Neural progenitor cell (in vitro differentiated cells): ENCODE results near the gene TRPT1. TPM values are rescaled to one million over a fixed set of nuclear protein-coding genes. Genes with fewer than 3 reads are reported as not detected.
A peak's percentile ranks its signal among the peaks of the same experiment; 100 is the strongest.

Experiments
- DNase-seq: peaks from one replicate; pipeline ENCODE4 v3.0.0-alpha.2; 2016; ENCODE audit warnings: low spot score
- H2AFZ ChIP-seq: fragments of 200-600 bp; sonication (generic); replicated peaks from 2 replicates; pipeline ENCODE4 v1.6.1; 2016; ENCODE audit warnings: antibody characterized with exemption
- H3F3A ChIP-seq: fragments of 200-600 bp; sonication (generic); 2 replicates; pipeline ENCODE4 v1.6.1; 2016; ENCODE audit warnings: antibody characterized with exemption, low read depth
- H3K27ac ChIP-seq: fragments of 200-600 bp; sonication (generic); 2 replicates; pipeline ENCODE4 v1.5.1; 2016; ENCODE audit warnings: mild to moderate bottlenecking
- H3K27me3 ChIP-seq: fragments of 200-600 bp; sonication (generic); 2 replicates; pipeline ENCODE4 v1.6.1; 2016; ENCODE audit warnings: mild to moderate bottlenecking, moderate library complexity
- H3K36me3 ChIP-seq: fragments of 200-600 bp; sonication (generic); 2 replicates; pipeline ENCODE4 v1.5.1; 2016
- H3K4me1 ChIP-seq: fragments of 200-600 bp; sonication (generic); 2 replicates; pipeline ENCODE4 v1.6.1; 2016; ENCODE audit warnings: mixed run types
- H3K4me2 ChIP-seq: fragments of 200-600 bp; sonication (generic); 2 replicates; pipeline ENCODE4 v1.6.1; 2016
- H3K4me3 ChIP-seq: fragments of 200-600 bp; sonication (generic); 2 replicates; pipeline ENCODE4 v1.5.1; 2016
- H3K79me2 ChIP-seq: fragments of 200-600 bp; sonication (generic); 2 replicates; pipeline ENCODE4 v1.6.1; 2016; ENCODE audit warnings: low read depth
- H3K9ac ChIP-seq: fragments of 200-600 bp; sonication (generic); 2 replicates; pipeline ENCODE4 v1.6.1; 2016
- H3K9me3 ChIP-seq: fragments of 200-600 bp; sonication (generic); 2 replicates; pipeline ENCODE4 v1.5.1; 2016; ENCODE audit warnings: low read depth
- H4K20me1 ChIP-seq: fragments of 200-600 bp; sonication (generic); 2 replicates; pipeline ENCODE4 v1.6.1; 2016; ENCODE audit warnings: low read depth
- H3K27ac Mint-ChIP-seq: 3 replicates; pipeline ENCODE4 v1.8.0; 2021; ENCODE audit warnings: mixed read lengths
- H3K27me3 Mint-ChIP-seq: 2 replicates; pipeline ENCODE4 v1.8.0; 2022; ENCODE audit warnings: low read depth, mild to moderate bottlenecking, inconsistent platforms, moderate library complexity, mixed read lengths; ENCODE audit not compliant: insufficient read depth
- H3K36me3 Mint-ChIP-seq: 3 replicates; pipeline ENCODE4 v1.8.0; 2021; ENCODE audit warnings: mixed read lengths
- H3K4me1 Mint-ChIP-seq: 3 replicates; pipeline ENCODE4 v1.8.0; 2021; ENCODE audit warnings: mixed read lengths
- H3K4me3 Mint-ChIP-seq: 3 replicates; pipeline ENCODE4 v1.8.0; 2021; ENCODE audit warnings: mild to moderate bottlenecking, moderate library complexity, mixed read lengths
- H3K9me3 Mint-ChIP-seq: 3 replicates; pipeline ENCODE4 v1.8.0; 2020; ENCODE audit warnings: mixed read lengths
- CTCF ChIP-seq: fragments of 200-600 bp; sonication (generic); IDR thresholded peaks from 2 replicates; pipeline ENCODE4 v1.5.1; 2017; ENCODE audit warnings: antibody characterized with exemption, mild to moderate bottlenecking
- EZH2 ChIP-seq: fragments of 200-600 bp; sonication (generic); IDR thresholded peaks from 2 replicates; pipeline ENCODE4 v1.6.1; 2017; ENCODE audit warnings: antibody characterized with exemption, mild to moderate bottlenecking, moderate library complexity
- EZH2phosphoT487 ChIP-seq: fragments of 200-600 bp; sonication (generic); IDR thresholded peaks from 2 replicates; pipeline ENCODE4 v1.6.1; 2017; ENCODE audit warnings: antibody characterized with exemption
- total RNA-seq: library from RNA; depleted of rRNA; stranded (reverse); fragments of >200 nt; gene quantifications from 2 replicates; pipeline ENCODE4 v1.2.3, GENCODE V29; 2015; ENCODE audit warnings: low replicate concordance

TRPT1 gene
- total RNA-seq, 1 donor from 2014 or later: 17.5 TPM

DNA sequence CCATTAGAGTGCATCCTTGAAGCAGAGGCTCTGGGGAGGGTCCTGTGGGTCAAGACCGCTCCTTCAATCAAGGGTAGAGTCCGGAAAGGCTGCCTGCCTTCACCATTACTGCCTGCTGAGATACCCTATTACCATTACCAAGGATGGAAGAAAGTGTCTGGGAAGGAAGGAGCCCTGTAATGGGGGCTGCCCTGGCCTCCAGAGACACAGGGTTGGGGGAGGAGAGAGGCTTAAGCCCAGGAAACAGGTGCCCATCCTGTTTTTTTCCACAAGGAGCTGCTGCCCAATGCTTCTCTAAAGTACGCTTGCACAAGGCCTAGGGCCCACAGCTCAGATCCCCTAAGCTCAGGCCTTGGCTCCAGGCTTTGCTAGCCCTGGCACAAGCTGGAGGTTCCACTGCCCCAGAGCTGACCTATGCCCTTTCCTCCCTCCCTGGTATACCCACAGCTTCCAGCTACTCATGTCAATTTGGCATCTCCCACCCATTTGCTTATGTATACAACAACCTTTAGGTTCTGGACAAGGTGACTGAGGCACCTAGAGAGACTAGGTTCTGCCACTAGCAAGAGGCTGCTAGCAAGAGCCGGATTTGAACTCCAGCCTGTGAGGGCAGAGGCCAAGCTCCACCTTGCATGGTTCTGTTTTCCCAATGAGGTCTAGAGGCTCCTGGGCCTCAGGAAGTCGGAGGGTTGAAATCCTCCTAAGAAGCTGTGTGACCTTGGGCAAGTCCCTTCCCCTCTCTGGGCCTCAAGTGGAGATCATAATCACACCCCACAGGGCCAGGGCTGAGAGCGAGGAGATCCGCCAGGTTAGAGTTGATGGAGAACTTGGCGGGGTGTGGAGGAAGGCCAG lies 23.8 kb upstream of the TRPT1 start:
- Histone ChIP-seq H3K79me2 (peaks cover 25% of the 10 kb centered on the region), H3K9me3 (no peaks in the 10 kb centered on the region), H4K20me1 (peaks cover 33% of the 10 kb centered on the region), H3K4me2 (peak overlapping the region; percentile 92), H3K36me3 (no peaks in the 10 kb centered on the region), H3K27me3 (peaks cover 6% of the 10 kb centered on the region), H3K4me3 (peak overlapping the region; percentile 80), H3K9ac (no peak overlapping the region), H3K27ac (no peak overlapping the region), H3F3A (peaks cover 49% of the 10 kb centered on the region), H2AFZ (no peak overlapping the region), H3K4me1 (peaks cover 41% of the 10 kb centered on the region)
- H3K36me3 Mint-ChIP-seq: peaks cover 4% of the 10 kb centered on the region
- no peak for DNase-seq
- peaks cover 15% of the 10 kb centered on the region for H3K27me3 Mint-ChIP-seq
- peaks cover 45% of the 10 kb centered on the region for H3K4me1 Mint-ChIP-seq
- peak overlapping the region; percentile 89 for H3K4me3 Mint-ChIP-seq
- H3K9me3 Mint-ChIP-seq: no peaks in the 10 kb centered on the region
- no peak overlapping the region for H3K27ac Mint-ChIP-seq
- TF ChIP-seq EZH2phosphoT487 (no peak), CTCF (no peak), EZH2 (no peak)

DNA sequence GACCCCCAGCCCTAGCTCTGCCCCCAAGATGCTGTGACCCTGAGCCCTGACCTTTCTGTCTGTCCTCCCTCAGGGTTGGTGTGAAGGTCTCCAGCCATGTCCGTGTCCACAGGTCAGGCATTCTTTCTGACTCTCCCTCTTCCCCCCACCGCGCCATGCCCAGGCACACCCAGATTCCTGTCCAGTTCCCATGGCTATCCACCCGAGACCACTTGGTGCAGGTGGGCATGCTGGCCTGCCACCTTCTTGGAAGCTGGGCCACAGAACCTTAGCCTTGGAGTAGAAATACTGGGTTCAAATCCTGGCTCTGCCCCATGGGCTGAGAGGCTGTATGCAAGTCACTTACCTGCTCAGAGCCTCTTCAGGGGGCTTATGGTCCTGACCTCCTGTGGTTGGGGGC lies 23.1 kb upstream of the TRPT1 start:
- peaks cover 49% of the 10 kb centered on the region for H3F3A ChIP-seq
- Mint-ChIP-seq H3K9me3 (no peaks in the 10 kb centered on the region), H3K4me1 (peaks cover 45% of the 10 kb centered on the region), H3K27me3 (peaks cover 15% of the 10 kb centered on the region), H3K27ac (no peak overlapping the region), H3K4me3 (no peak overlapping the region), H3K36me3 (peaks cover 3% of the 10 kb centered on the region)
- no peak overlapping the region for H2AFZ ChIP-seq
- peaks cover 41% of the 10 kb centered on the region for H3K4me1 ChIP-seq
- peaks cover 6% of the 10 kb centered on the region for H3K27me3 ChIP-seq
- no peaks in the 10 kb centered on the region for H3K36me3 ChIP-seq
- no peak for DNase-seq
- H3K27ac ChIP-seq: no peak overlapping the region
- peaks cover 25% of the 10 kb centered on the region for H3K79me2 ChIP-seq
- H3K4me2 ChIP-seq: no peak overlapping the region
- no peak overlapping the region for H3K4me3 ChIP-seq
- H3K9ac ChIP-seq: no peak overlapping the region
- peaks cover 29% of the 10 kb centered on the region for H4K20me1 ChIP-seq
- H3K9me3 ChIP-seq: no peaks in the 10 kb centered on the region
- TF ChIP-seq CTCF (no peak), EZH2 (no peak), EZH2phosphoT487 (no peak)

- peak; percentile 54 for DNase-seq
- Histone ChIP-seq H3K4me1 (peaks cover 41% of the 10 kb centered on the region), H4K20me1 (peaks cover 25% of the 10 kb centered on the region), H3K4me3 (no peak overlapping the region), H3K9ac (no peak overlapping the region), H3K36me3 (no peaks in the 10 kb centered on the region), H3K27me3 (peaks cover 6% of the 10 kb centered on the region), H3F3A (peaks cover 53% of the 10 kb centered on the region), H3K9me3 (no peaks in the 10 kb centered on the region), H2AFZ (no peak overlapping the region), H3K79me2 (peaks cover 25% of the 10 kb centered on the region), H3K4me2 (peak overlapping the region; percentile 88), H3K27ac (no peak overlapping the region)
- no peaks in the 10 kb centered on the region for H3K9me3 Mint-ChIP-seq
- peaks cover 43% of the 10 kb centered on the region for H3K4me1 Mint-ChIP-seq
- no peak overlapping the region for H3K27ac Mint-ChIP-seq
- no peak for TF ChIP-seq EZH2
- no peak for TF ChIP-seq EZH2phosphoT487
- TF ChIP-seq CTCF: no peak
- no peaks in the 10 kb centered on the region for H3K36me3 Mint-ChIP-seq
- H3K27me3 Mint-ChIP-seq: peaks cover 15% of the 10 kb centered on the region
- peak overlapping the region; percentile 85 for H3K4me3 Mint-ChIP-seq
Measured at GRCh38 chr11:64248578-64248977, 22.6 kb upstream of the TRPT1 start.
